ENCODE measurements around the gene SPTLC1.

SPTLC1 gene

DNA sequence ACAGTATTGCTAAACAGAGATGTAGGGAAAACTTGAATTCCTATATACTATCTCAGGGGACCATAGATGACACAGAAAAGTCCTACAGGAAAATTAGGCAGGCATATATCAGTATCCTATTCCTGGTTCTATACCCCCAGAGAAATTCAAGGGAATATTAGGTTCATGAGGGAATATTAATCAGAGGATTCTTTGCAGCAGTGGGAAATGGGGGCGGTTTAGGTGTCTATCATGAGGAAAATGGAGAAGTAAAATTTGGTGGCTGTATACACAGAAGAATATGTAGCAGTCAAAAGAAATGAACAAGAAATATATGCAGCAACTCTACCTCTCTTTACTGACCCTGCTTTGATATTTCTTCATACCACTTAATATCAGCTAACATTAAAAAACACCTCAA lies 20.0 kb downstream of the SPTLC1 start:
- no peak for DNase-seq

DNA sequence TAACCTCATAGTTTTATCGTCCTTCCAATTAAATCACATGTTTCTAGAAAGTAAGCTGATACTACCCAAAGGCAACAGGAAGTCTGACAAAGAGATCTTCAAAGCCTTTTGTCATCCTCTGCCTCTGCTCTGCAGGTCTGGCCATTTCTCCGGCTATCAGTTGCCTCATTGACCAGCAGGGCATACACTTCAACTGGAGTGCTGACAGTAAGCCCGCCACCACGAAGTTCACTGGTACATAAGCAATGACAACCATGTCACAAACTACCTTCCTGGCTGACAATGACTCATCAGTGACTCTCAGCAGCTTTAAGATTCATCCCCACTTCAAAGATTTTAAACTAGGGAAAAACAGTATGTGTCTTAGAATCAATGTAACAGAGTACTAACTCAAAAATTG lies 20.6 kb downstream of the SPTLC1 start:
- no peak for DNase-seq

DNA sequence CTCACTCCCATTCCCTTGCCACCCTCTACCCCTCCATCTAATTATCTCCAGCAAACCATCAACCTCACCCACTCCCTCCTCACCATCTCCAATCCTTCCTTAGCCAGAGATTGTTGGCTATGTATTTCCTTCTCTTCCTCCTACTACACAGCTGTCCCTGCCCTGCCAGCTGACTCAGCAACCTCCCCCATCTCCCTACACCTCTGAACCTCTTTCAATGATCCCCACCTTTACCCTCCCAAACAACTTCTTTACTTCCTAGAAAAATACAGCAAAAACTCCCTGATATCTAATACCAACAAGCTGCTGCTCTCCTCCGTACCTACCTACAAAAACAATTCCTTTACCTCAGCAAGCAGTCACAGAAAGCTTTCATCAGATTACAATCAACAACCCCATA lies 37.3 kb downstream of the SPTLC1 start:
- DNase-seq, result no peak

- no peak for DNase-seq
These were observed 43.6 kb downstream of the SPTLC1 start for GRCh38 chr9:92071634-92072033.

- DNase-seq, result no peak
These were observed 49.0 kb downstream of the SPTLC1 start for GRCh38 chr9:92066168-92066567.

GRCh38 chr9:92064711-92065110 lies 50.5 kb downstream of the SPTLC1 start:
- DNase-seq, result no peak

- no peak for DNase-seq
These were observed 54.0 kb downstream of the SPTLC1 start for GRCh38 chr9:92061184-92061583.

- no peak for DNase-seq
These were observed 55.6 kb downstream of the SPTLC1 start for GRCh38 chr9:92059661-92060060.

- DNase-seq, result no peak
These were observed 56.3 kb downstream of the SPTLC1 start for GRCh38 chr9:92058723-92059444.

DNA sequence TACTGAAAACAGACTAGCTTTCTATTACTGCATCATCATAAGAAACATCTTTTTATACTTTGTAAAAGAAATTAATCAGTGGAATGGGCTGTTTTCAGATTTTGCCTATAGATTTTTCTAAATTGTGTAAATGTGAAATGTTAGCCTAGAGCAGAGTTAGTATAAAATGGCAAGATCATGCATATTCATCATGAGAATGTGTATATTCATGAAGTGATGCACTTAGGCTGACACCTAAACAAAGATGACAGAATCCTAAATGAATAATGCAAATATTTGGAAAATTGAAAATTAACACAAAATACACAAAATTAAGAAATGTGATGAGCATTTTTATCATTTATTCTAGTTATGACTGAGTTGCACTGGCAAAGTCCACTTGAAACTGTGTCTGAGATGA lies 57.2 kb downstream of the SPTLC1 start:
- no peak for DNase-seq

DNA sequence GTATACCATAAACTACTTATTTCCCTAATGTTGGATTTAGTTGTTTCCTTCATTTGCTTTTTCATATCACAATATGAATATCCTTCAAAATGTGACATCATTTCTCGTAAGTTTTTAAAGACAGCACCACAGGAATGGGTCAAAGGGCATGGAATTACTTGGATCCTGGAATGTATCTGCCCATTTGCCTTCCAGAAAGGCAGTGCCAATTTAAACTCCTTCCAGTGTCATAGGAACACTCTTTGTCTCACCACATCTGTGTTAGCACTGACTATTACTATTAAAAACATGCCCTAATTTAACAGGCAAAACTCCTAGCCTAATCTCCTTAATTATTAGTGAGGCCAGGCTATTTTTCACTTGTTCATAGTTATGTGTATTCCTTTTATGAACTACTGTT lies 58.0 kb downstream of the SPTLC1 start:
- no peak for DNase-seq

DNA sequence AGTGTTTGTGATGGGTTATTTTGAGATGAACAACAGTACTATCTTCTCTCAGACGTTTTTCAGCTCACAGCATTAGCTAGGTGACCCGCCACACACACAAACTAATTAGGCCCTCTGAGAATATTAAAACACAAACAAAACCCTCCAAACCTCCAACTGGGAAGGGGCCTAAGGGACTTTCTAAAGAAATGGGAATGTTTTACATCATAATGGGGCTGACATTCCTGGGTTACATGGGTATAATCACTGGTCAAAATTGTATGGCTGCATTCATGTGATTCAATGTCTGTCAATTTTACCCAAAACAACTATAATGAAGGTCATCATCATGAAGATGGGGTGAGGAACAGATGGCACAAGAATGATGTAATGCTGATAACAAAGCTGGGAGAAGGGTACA lies 59.6 kb downstream of the SPTLC1 start:
- no peak for DNase-seq

GRCh38 chr9:92048924-92049625 lies 66.1 kb downstream of the SPTLC1 start:
- DNase-seq, result no peak

- DNase-seq, result no peak
These were observed 67.7 kb downstream of the SPTLC1 start for GRCh38 chr9:92047500-92047899.

DNA sequence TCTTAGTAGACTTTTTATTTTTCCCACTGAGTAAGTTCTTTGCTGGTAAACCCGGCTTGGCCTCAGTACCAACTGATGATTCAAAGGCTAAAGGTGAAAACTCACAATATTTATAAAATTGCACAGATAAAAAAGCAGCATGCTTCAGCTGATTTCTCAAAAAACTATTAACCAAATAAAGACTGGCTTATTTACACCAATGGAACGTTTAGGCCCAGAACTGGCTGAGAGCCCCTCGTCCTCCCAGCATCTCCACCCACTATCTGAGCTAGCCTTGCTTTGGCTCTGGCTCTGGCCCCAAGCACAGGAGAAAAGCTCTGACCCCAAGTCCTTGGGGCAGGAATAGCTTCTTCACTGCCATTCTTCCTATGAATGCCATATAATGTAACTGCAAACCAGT lies 68.5 kb downstream of the SPTLC1 start:
- DNase-seq, result no peak

- DNase-seq, result no peak
These were observed 70.3 kb downstream of the SPTLC1 start for GRCh38 chr9:92044936-92045335.

DNA sequence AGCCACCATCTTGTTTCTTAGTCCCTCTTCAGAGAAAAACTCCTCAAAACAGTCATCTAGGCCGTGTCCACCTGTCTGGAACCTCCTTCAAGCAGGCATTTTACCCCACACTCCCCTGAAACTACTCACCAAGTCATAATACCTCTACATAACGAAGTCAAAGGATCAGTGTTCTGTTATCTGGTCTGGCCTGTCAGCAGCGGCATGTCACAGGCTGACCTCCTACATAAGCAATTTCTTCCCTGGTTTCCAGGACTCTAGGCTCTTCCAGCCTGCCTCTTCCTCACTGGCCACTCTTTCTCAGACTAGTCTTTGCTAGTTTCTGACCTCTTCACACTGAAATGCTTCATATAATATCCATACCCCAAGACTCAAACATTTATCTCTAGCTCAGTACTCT lies 72.2 kb downstream of the SPTLC1 start:
- no peak for DNase-seq

GRCh38 chr9:92042260-92042659 lies 73.0 kb downstream of the SPTLC1 start:
- no peak for DNase-seq

GRCh38 chr9:92036756-92037155 lies 78.5 kb downstream of the SPTLC1 start:
- DNase-seq, result no peak

- DNase-seq, result no peak
These were observed 78.8 kb downstream of the SPTLC1 start for GRCh38 chr9:92036411-92036746.

DNA sequence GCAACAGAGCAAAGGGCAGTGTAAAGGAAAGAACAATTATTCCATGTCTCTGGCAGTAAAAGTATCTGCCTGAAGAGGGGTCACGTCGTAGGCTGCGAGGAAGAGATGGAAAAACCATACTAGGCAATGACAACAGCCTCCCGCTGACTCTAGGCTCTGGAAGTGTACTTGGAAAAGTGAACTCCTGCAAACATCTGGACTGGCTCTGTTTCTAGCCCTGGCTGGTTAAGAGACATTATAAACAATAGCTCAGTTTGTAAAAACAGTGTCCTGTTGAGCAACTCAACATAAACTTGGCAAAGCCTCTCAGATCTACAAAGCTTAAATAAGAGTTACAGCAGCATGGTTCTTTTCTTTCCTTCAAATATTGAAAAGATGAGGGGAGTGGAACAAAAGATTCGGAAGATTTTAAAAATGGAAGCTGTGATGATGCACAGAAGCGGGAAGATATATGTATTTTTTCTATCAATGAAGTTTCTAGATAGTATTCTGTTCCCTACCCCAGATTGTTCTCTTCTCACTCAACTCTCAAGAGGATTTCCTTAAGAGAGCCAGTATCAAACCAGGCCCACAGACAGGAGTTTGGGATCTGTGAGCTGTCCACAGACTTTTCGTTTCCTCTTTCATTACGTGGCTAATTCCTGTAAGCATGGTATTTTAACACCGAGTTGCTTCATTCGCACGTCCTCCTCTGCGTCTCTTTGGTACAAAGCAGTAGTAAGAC lies 79.4 kb downstream of the SPTLC1 start:
- DNase-seq, result no peak

GRCh38 chr9:92035146-92035545 lies 80.1 kb downstream of the SPTLC1 start:
- no peak for DNase-seq

- no peak for DNase-seq
These were observed 81.2 kb downstream of the SPTLC1 start for GRCh38 chr9:92033991-92034390.

All from amygdala (tissue), 56 donors.